ENCODE results near the gene RAP1B. TPM values are rescaled to one million over a fixed set of nuclear protein-coding genes. Genes with fewer than 3 reads are reported as not detected.

The RAP1B gene
- total RNA-seq, 2 experiments from 2014 or later, result 290 to 291 TPM

- no peaks in the 10 kb centered on the region for H3K9me3 Mint-ChIP-seq
- ChIA-PET POLR2A (interaction anchor here (0.7 to 10.4 kb wide), 38 partner anchors 11 to 1344 kb away, joined by 3 to 155 read pairs (median 6); partner anchors contain the start of genes CAND1, MDM1, MDM2 and NUP107), CTCF (interaction anchor here (0.8 to 3.2 kb wide), 8 partner anchors 8 to 279 kb away, joined by 3 to 15 read pairs (median 4); no protein-coding TSS in a partner anchor)
- peaks cover 55% of the 10 kb centered on the region for H3K36me3 Mint-ChIP-seq (ENCODE audit: low read depth)
- H3K27ac Mint-ChIP-seq, result peak overlapping the region; percentile 85
- peak; percentile 57 for DNase-seq
- peaks cover 51% of the 10 kb centered on the region for H3K4me1 Mint-ChIP-seq
- peak overlapping the region; percentile 83 for H3K4me3 Mint-ChIP-seq
- no peaks in the 10 kb centered on the region for H3K27me3 Mint-ChIP-seq
Observed at GRCh38 chr12:68613209-68613904, 2.7 kb downstream of the RAP1B start.

- CTCF ChIA-PET, result interaction anchor here (0.5 to 3.2 kb wide), 7 partner anchors 22 to 280 kb away, joined by 3 to 15 read pairs (median 3); no protein-coding TSS in a partner anchor
Observed at GRCh38 chr12:68614105-68614679, 3.5 kb downstream of the RAP1B start.

GRCh38 chr12:68614769-68615168 lies 4.1 kb downstream of the RAP1B start:
- ChIA-PET POLR2A (interaction anchor here (1.0 to 10.4 kb wide), 10 partner anchors 10 to 495 kb away, joined by 3 to 155 read pairs (median 16); partner anchors contain the start of genes MDM2 and SLC35E3), CTCF (interaction anchor here (0.7 to 3.2 kb wide), 5 partner anchors 42 to 281 kb away, joined by 3 to 15 read pairs (median 3); no protein-coding TSS in a partner anchor)
- Mint-ChIP-seq H3K9me3 (no peaks in the 10 kb centered on the region), H3K36me3 (ENCODE audit: low read depth) (peaks cover 65% of the 10 kb centered on the region), H3K27me3 (no peaks in the 10 kb centered on the region), H3K4me1 (peaks cover 60% of the 10 kb centered on the region), H3K27ac (peak overlapping the region; percentile 67), H3K4me3 (peak overlapping the region; percentile 83)
- DNase-seq, result no peak

More at GRCh38 chr12:68614105-68614679, 3.5 kb downstream of the RAP1B start:
- H3K36me3 Mint-ChIP-seq (ENCODE audit: low read depth), result peaks cover 62% of the 10 kb centered on the region
- H3K9me3 Mint-ChIP-seq, result no peaks in the 10 kb centered on the region
- peaks cover 59% of the 10 kb centered on the region for H3K4me1 Mint-ChIP-seq
- POLR2A ChIA-PET, result interaction anchor here (1.0 to 10.4 kb wide), 12 partner anchors 11 to 494 kb away, joined by 3 to 155 read pairs (median 16); partner anchors contain the start of genes MDM2 and SLC35E3
- no peak for DNase-seq
- H3K4me3 Mint-ChIP-seq, result peak overlapping the region; percentile 83
- no peaks in the 10 kb centered on the region for H3K27me3 Mint-ChIP-seq
- peak overlapping the region; percentile 67 for H3K27ac Mint-ChIP-seq

GRCh38 chr12:68617160-68617926 lies 6.6 kb downstream of the RAP1B start:
- ChIA-PET CTCF (no interaction called here), POLR2A (interaction anchor here (0.9 to 1.6 kb wide), 6 partner anchors 10 to 252 kb away, joined by 3 to 8 read pairs (median 4); no protein-coding TSS in a partner anchor)
- no peak for DNase-seq
- H3K4me1 Mint-ChIP-seq, result peaks cover 79% of the 10 kb centered on the region
- H3K36me3 Mint-ChIP-seq (ENCODE audit: low read depth), result peaks cover 76% of the 10 kb centered on the region
- no peak overlapping the region for H3K4me3 Mint-ChIP-seq
- H3K27me3 Mint-ChIP-seq, result no peaks in the 10 kb centered on the region
- no peak overlapping the region for H3K27ac Mint-ChIP-seq
- no peaks in the 10 kb centered on the region for H3K9me3 Mint-ChIP-seq

- POLR2A ChIA-PET, result interaction anchor here (0.6 to 1.7 kb wide), 3 partner anchors 9 to 710 kb away, joined by 3 to 6 read pairs (median 4); partner anchors contain the start of gene RAP1B
Observed at GRCh38 chr12:68619541-68619940, 8.8 kb downstream of the RAP1B start.

GRCh38 chr12:68620519-68621471 lies 10.1 kb downstream of the RAP1B start:
- CTCF ChIA-PET, result interaction anchor here (1.3 to 1.7 kb wide), 2 partner anchors 8 kb away, joined by 3 to 4 read pairs; no protein-coding TSS in a partner anchor
- H3K27ac Mint-ChIP-seq, result peak overlapping the region; percentile 52
- no peak overlapping the region for H3K4me3 Mint-ChIP-seq
- H3K36me3 Mint-ChIP-seq (ENCODE audit: low read depth), result peaks cover 78% of the 10 kb centered on the region
- DNase-seq, result no peak
- H3K4me1 Mint-ChIP-seq, result peaks cover 68% of the 10 kb centered on the region
- H3K9me3 Mint-ChIP-seq, result peaks cover 4% of the 10 kb centered on the region
- POLR2A ChIA-PET, result interaction anchor here (0.9 to 8.8 kb wide), 4 partner anchors 8 to 261 kb away, joined by 3 to 64 read pairs (median 4); partner anchors contain the start of gene RAP1B
- H3K27me3 Mint-ChIP-seq, result no peaks in the 10 kb centered on the region

More at GRCh38 chr12:68619541-68619940, 8.8 kb downstream of the RAP1B start:
- H3K27me3 Mint-ChIP-seq, result no peaks in the 10 kb centered on the region
- no peak overlapping the region for H3K27ac Mint-ChIP-seq
- DNase-seq, result no peak
- CTCF ChIA-PET, result interaction anchor here (1.3 kb wide), 1 partner anchor 9 kb away, joined by 4 read pairs; no protein-coding TSS in a partner anchor
- no peak overlapping the region for H3K4me3 Mint-ChIP-seq
- H3K4me1 Mint-ChIP-seq, result peaks cover 76% of the 10 kb centered on the region
- no peaks in the 10 kb centered on the region for H3K9me3 Mint-ChIP-seq
- H3K36me3 Mint-ChIP-seq (ENCODE audit: low read depth), result peaks cover 77% of the 10 kb centered on the region

GRCh38 chr12:68621472-68622081 lies 10.9 kb downstream of the RAP1B start:
- H3K9me3 Mint-ChIP-seq, result peaks cover 4% of the 10 kb centered on the region
- ChIA-PET POLR2A (interaction anchor here (0.9 to 8.8 kb wide), 3 partner anchors 9 to 24 kb away, joined by 3 to 64 read pairs (median 4); partner anchors contain the start of gene RAP1B), CTCF (interaction anchor here (1.7 kb wide), 1 partner anchor 9 kb away, joined by 3 read pairs; no protein-coding TSS in a partner anchor)
- H3K36me3 Mint-ChIP-seq (ENCODE audit: low read depth), result peaks cover 85% of the 10 kb centered on the region
- H3K4me3 Mint-ChIP-seq, result no peak overlapping the region
- H3K4me1 Mint-ChIP-seq, result peaks cover 67% of the 10 kb centered on the region
- H3K27ac Mint-ChIP-seq, result peak overlapping the region; percentile 16
- no peak for DNase-seq
- no peaks in the 10 kb centered on the region for H3K27me3 Mint-ChIP-seq

GRCh38 chr12:68622250-68622649 lies 11.6 kb downstream of the RAP1B start:
- Mint-ChIP-seq H3K9me3 (peaks cover 8% of the 10 kb centered on the region), H3K4me3 (no peak overlapping the region), H3K36me3 (ENCODE audit: low read depth) (peaks cover 90% of the 10 kb centered on the region), H3K4me1 (peaks cover 67% of the 10 kb centered on the region), H3K27ac (no peak overlapping the region), H3K27me3 (no peaks in the 10 kb centered on the region)
- no peak for DNase-seq
- POLR2A ChIA-PET, result interaction anchor here (1.0 to 8.8 kb wide), 3 partner anchors 10 to 245 kb away, joined by 3 to 64 read pairs (median 3); partner anchors contain the start of gene RAP1B
- CTCF ChIA-PET, result interaction anchor here (1.7 kb wide), 1 partner anchor 10 kb away, joined by 3 read pairs; no protein-coding TSS in a partner anchor

- CTCF ChIA-PET, result no interaction called here
- POLR2A ChIA-PET, result interaction anchor here (1.0 to 8.8 kb wide), 3 partner anchors 11 to 246 kb away, joined by 3 to 64 read pairs (median 3); partner anchors contain the start of gene RAP1B
- no peak overlapping the region for H3K27ac Mint-ChIP-seq
Observed at GRCh38 chr12:68623059-68623458, 12.4 kb downstream of the RAP1B start.

GRCh38 chr12:68623984-68624383 lies 13.3 kb downstream of the RAP1B start:
- Mint-ChIP-seq H3K9me3 (peaks cover 12% of the 10 kb centered on the region), H3K4me1 (peaks cover 63% of the 10 kb centered on the region), H3K27me3 (no peaks in the 10 kb centered on the region), H3K27ac (no peak overlapping the region), H3K4me3 (no peak overlapping the region), H3K36me3 (ENCODE audit: low read depth) (peaks cover 87% of the 10 kb centered on the region)
- CTCF ChIA-PET, result interaction anchor here (1.0 kb wide), 1 partner anchor 13 kb away, joined by 3 read pairs; the partner anchor contains the start of gene RAP1B
- DNase-seq, result no peak
- POLR2A ChIA-PET, result interaction anchor here (1.1 to 8.8 kb wide), 3 partner anchors 12 to 259 kb away, joined by 4 to 64 read pairs (median 4); partner anchors contain the start of gene RAP1B

More at GRCh38 chr12:68623059-68623458, 12.4 kb downstream of the RAP1B start:
- peaks cover 12% of the 10 kb centered on the region for H3K9me3 Mint-ChIP-seq
- no peak overlapping the region for H3K4me3 Mint-ChIP-seq
- peaks cover 68% of the 10 kb centered on the region for H3K4me1 Mint-ChIP-seq
- no peak for DNase-seq
- H3K27me3 Mint-ChIP-seq, result no peaks in the 10 kb centered on the region
- peaks cover 91% of the 10 kb centered on the region for H3K36me3 Mint-ChIP-seq (ENCODE audit: low read depth)

Measured in activated CD4-positive, alpha-beta memory T cell treated with anti-CD3 and anti-CD28 coated beads, Interleukin-2, amount 10 ng/mL, durations not matched to agents 7 days and 5 days (primary cell).